Neural progenitor cell (in vitro differentiated cells): Measurements from ENCODE around the gene SH2D2A. TPM values are rescaled to one million over a fixed set of nuclear protein-coding genes. Genes with fewer than 3 reads are reported as not detected.

Source experiments
- DNase-seq: peaks from one replicate; pipeline ENCODE4 v3.0.0-alpha.2; 2016; ENCODE audit warnings: low spot score
- H2AFZ ChIP-seq: fragments of 200-600 bp; sonication (generic); replicated peaks from 2 replicates; pipeline ENCODE4 v1.6.1; 2016; ENCODE audit warnings: antibody characterized with exemption
- H3F3A ChIP-seq: fragments of 200-600 bp; sonication (generic); 2 replicates; pipeline ENCODE4 v1.6.1; 2016; ENCODE audit warnings: antibody characterized with exemption, low read depth
- H3K27ac ChIP-seq: fragments of 200-600 bp; sonication (generic); 2 replicates; pipeline ENCODE4 v1.5.1; 2016; ENCODE audit warnings: mild to moderate bottlenecking
- H3K27me3 ChIP-seq: fragments of 200-600 bp; sonication (generic); 2 replicates; pipeline ENCODE4 v1.6.1; 2016; ENCODE audit warnings: mild to moderate bottlenecking, moderate library complexity
- H3K36me3 ChIP-seq: fragments of 200-600 bp; sonication (generic); 2 replicates; pipeline ENCODE4 v1.5.1; 2016
- H3K4me1 ChIP-seq: fragments of 200-600 bp; sonication (generic); 2 replicates; pipeline ENCODE4 v1.6.1; 2016; ENCODE audit warnings: mixed run types
- H3K4me2 ChIP-seq: fragments of 200-600 bp; sonication (generic); 2 replicates; pipeline ENCODE4 v1.6.1; 2016
- H3K4me3 ChIP-seq: fragments of 200-600 bp; sonication (generic); 2 replicates; pipeline ENCODE4 v1.5.1; 2016
- H3K79me2 ChIP-seq: fragments of 200-600 bp; sonication (generic); 2 replicates; pipeline ENCODE4 v1.6.1; 2016; ENCODE audit warnings: low read depth
- H3K9ac ChIP-seq: fragments of 200-600 bp; sonication (generic); 2 replicates; pipeline ENCODE4 v1.6.1; 2016
- H3K9me3 ChIP-seq: fragments of 200-600 bp; sonication (generic); 2 replicates; pipeline ENCODE4 v1.5.1; 2016; ENCODE audit warnings: low read depth
- H4K20me1 ChIP-seq: fragments of 200-600 bp; sonication (generic); 2 replicates; pipeline ENCODE4 v1.6.1; 2016; ENCODE audit warnings: low read depth
- H3K27ac Mint-ChIP-seq: 3 replicates; pipeline ENCODE4 v1.8.0; 2021; ENCODE audit warnings: mixed read lengths
- H3K27me3 Mint-ChIP-seq: 2 replicates; pipeline ENCODE4 v1.8.0; 2022; ENCODE audit warnings: low read depth, mild to moderate bottlenecking, inconsistent platforms, moderate library complexity, mixed read lengths; ENCODE audit not compliant: insufficient read depth
- H3K36me3 Mint-ChIP-seq: 3 replicates; pipeline ENCODE4 v1.8.0; 2021; ENCODE audit warnings: mixed read lengths
- H3K4me1 Mint-ChIP-seq: 3 replicates; pipeline ENCODE4 v1.8.0; 2021; ENCODE audit warnings: mixed read lengths
- H3K4me3 Mint-ChIP-seq: 3 replicates; pipeline ENCODE4 v1.8.0; 2021; ENCODE audit warnings: mild to moderate bottlenecking, moderate library complexity, mixed read lengths
- H3K9me3 Mint-ChIP-seq: 3 replicates; pipeline ENCODE4 v1.8.0; 2020; ENCODE audit warnings: mixed read lengths
- EZH2 ChIP-seq: fragments of 200-600 bp; sonication (generic); IDR thresholded peaks from 2 replicates; pipeline ENCODE4 v1.6.1; 2017; ENCODE audit warnings: antibody characterized with exemption, mild to moderate bottlenecking, moderate library complexity
- EZH2phosphoT487 ChIP-seq: fragments of 200-600 bp; sonication (generic); IDR thresholded peaks from 2 replicates; pipeline ENCODE4 v1.6.1; 2017; ENCODE audit warnings: antibody characterized with exemption
- total RNA-seq: library from RNA; depleted of rRNA; stranded (reverse); fragments of >200 nt; gene quantifications from 2 replicates; pipeline ENCODE4 v1.2.3, GENCODE V29; 2015; ENCODE audit warnings: low replicate concordance
- TF ChIP-seq, protein P1 (sequence below): fragments of 200-600 bp; sonication (generic); IDR thresholded peaks from 2 replicates; pipeline ENCODE4 v1.5.1; 2017; ENCODE audit warnings: antibody characterized with exemption, mild to moderate bottlenecking

The SH2D2A gene
- total RNA-seq, 1 donor from 2014 or later, result not detected

DNA sequence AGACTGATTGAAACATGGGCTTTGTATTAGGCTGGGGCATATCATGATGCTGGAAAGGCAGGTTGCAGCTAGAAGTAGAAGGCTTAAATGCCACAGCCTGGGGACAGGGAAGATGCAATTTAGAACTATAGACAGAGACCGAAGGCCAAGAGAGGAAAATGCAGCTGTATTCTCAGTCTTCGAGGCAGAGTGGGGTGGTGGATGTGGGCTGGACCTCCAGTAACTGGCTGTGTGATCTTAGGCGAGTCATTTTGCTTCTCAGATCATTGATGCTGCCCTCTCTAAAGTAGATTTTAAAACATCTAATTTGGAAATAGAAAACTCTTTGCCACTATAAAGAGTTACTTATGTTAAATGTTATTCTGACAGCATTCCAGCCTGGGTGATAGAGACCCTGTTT, 17.7 kb upstream of the SH2D2A start:
- peaks cover 83% of the 10 kb centered on the region for H3K27me3 ChIP-seq
- TF ChIP-seq, protein P1, sequence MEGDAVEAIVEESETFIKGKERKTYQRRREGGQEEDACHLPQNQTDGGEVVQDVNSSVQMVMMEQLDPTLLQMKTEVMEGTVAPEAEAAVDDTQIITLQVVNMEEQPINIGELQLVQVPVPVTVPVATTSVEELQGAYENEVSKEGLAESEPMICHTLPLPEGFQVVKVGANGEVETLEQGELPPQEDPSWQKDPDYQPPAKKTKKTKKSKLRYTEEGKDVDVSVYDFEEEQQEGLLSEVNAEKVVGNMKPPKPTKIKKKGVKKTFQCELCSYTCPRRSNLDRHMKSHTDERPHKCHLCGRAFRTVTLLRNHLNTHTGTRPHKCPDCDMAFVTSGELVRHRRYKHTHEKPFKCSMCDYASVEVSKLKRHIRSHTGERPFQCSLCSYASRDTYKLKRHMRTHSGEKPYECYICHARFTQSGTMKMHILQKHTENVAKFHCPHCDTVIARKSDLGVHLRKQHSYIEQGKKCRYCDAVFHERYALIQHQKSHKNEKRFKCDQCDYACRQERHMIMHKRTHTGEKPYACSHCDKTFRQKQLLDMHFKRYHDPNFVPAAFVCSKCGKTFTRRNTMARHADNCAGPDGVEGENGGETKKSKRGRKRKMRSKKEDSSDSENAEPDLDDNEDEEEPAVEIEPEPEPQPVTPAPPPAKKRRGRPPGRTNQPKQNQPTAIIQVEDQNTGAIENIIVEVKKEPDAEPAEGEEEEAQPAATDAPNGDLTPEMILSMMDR, result no peak
- TF ChIP-seq EZH2phosphoT487 (no peak), EZH2 (no peak)
- H3K9me3 Mint-ChIP-seq, result no peaks in the 10 kb centered on the region

DNA sequence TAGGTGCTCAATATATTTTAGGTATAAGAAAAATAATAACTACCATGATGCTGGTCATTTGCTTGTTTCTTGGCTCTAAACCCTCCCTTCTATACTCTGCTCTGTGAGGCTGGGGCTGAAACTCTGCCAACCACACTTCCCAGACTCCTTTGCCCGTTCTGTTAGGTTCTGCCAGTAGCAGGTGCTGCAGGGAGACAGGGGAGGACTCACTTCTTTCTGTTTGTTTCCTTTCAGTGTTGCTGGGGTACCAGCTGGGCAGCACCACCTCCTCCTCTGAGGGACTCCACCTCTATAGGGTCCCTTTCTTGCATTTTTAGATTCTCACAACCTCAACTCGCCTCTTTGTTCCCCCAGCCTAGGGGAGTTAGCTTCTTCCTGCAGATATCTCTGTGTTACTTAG, 17.0 kb upstream of the SH2D2A start:
- no peaks in the 10 kb centered on the region for H3K4me1 ChIP-seq
- H3K9me3 ChIP-seq, result no peaks in the 10 kb centered on the region
- no peak overlapping the region for H3K27ac ChIP-seq
- no peaks in the 10 kb centered on the region for H4K20me1 ChIP-seq
- TF ChIP-seq EZH2, result no peak
- TF ChIP-seq, protein P1, result no peak
- TF ChIP-seq EZH2phosphoT487, result no peak
- Mint-ChIP-seq H3K4me1 (peaks cover 6% of the 10 kb centered on the region), H3K4me3 (no peak overlapping the region), H3K27ac (peak overlapping the region; percentile 1), H3K27me3 (peaks cover 28% of the 10 kb centered on the region), H3K36me3 (no peaks in the 10 kb centered on the region), H3K9me3 (no peaks in the 10 kb centered on the region)
- no peak overlapping the region for H2AFZ ChIP-seq
- H3K36me3 ChIP-seq, result no peaks in the 10 kb centered on the region
- no peaks in the 10 kb centered on the region for H3F3A ChIP-seq
- no peak overlapping the region for H3K4me3 ChIP-seq
- H3K4me2 ChIP-seq, result no peak overlapping the region
- DNase-seq, result no peak
- H3K27me3 ChIP-seq, result peaks cover 80% of the 10 kb centered on the region
- no peak overlapping the region for H3K9ac ChIP-seq
- H3K79me2 ChIP-seq, result no peaks in the 10 kb centered on the region

More for the DNA sequence above, 17.7 kb upstream of the SH2D2A start:
- Histone ChIP-seq H3K36me3 (no peaks in the 10 kb centered on the region), H3K27ac (no peak overlapping the region), H3K4me2 (no peak overlapping the region), H3K4me3 (no peak overlapping the region), H3K4me1 (peaks cover 3% of the 10 kb centered on the region), H3K9ac (no peak overlapping the region), H3F3A (peaks cover under 1% of the 10 kb centered on the region), H3K79me2 (no peaks in the 10 kb centered on the region), H2AFZ (no peak overlapping the region), H4K20me1 (peaks cover 4% of the 10 kb centered on the region), H3K9me3 (no peaks in the 10 kb centered on the region)
- peaks cover 29% of the 10 kb centered on the region for H3K27me3 Mint-ChIP-seq
- no peaks in the 10 kb centered on the region for H3K36me3 Mint-ChIP-seq
- peaks cover 14% of the 10 kb centered on the region for H3K4me1 Mint-ChIP-seq
- H3K27ac Mint-ChIP-seq, result no peak overlapping the region
- H3K4me3 Mint-ChIP-seq, result no peak overlapping the region
- no peak for DNase-seq

DNA sequence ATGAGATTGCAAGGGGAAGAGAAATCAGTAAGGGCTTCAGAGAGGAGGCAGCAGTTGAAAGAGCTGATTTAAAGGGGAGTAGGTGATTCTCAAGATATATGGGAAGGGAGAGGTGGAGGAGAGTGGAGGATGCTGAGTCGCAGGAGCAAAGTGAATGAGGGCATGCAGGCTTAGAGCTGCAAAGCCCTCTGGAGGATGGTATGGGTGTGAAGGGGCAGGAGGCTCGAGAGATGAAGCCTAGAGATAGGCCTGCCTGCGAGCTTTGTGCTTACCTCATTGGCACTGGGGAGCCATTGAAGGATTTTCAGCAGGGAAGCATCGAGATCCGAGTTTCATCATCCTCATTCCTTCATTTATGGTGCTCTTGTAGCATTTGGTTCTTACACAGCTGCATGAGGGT, 15.8 kb upstream of the SH2D2A start:
- no peaks in the 10 kb centered on the region for H3F3A ChIP-seq
- no peaks in the 10 kb centered on the region for H3K36me3 ChIP-seq
- no peaks in the 10 kb centered on the region for H3K36me3 Mint-ChIP-seq
- H3K4me2 ChIP-seq, result no peak overlapping the region
- H3K9me3 ChIP-seq, result no peaks in the 10 kb centered on the region
- DNase-seq, result no peak
- H3K9ac ChIP-seq, result no peak overlapping the region
- no peak for TF ChIP-seq EZH2phosphoT487
- TF ChIP-seq, protein P1, result no peak
- no peak for TF ChIP-seq EZH2
- no peak overlapping the region for H3K4me3 ChIP-seq
- no peaks in the 10 kb centered on the region for H3K9me3 Mint-ChIP-seq
- peaks cover 26% of the 10 kb centered on the region for H3K27me3 Mint-ChIP-seq
- H3K27me3 ChIP-seq, result peaks cover 69% of the 10 kb centered on the region
- no peaks in the 10 kb centered on the region for H3K4me1 ChIP-seq
- no peak overlapping the region for H3K27ac ChIP-seq
- H3K27ac Mint-ChIP-seq, result no peak overlapping the region
- no peaks in the 10 kb centered on the region for H3K79me2 ChIP-seq
- H4K20me1 ChIP-seq, result no peaks in the 10 kb centered on the region
- no peak overlapping the region for H2AFZ ChIP-seq
- peaks cover 5% of the 10 kb centered on the region for H3K4me1 Mint-ChIP-seq
- H3K4me3 Mint-ChIP-seq, result no peak overlapping the region
